HepG2 (cell line): ENCODE data around the gene ZNF213. TPM values are rescaled to one million over a fixed set of nuclear protein-coding genes. Genes with fewer than 3 reads are reported as not detected.

Experiments
- AKAP8 ChIP-seq: sonication (generic); formaldehyde crosslinking; IDR thresholded peaks from 2 replicates; pipeline ENCODE4 v1.5.1; 2020; ENCODE audit warnings: mild to moderate bottlenecking, missing genetic modification reagents
- ARNT2 ChIP-seq: sonication (generic); formaldehyde crosslinking; IDR thresholded peaks from 2 replicates; pipeline ENCODE4 v1.8.0; 2022; ENCODE audit warnings: mild to moderate bottlenecking, low read depth, missing genetic modification reagents, moderate library complexity
- CHCHD3 ChIP-seq: sonication (generic); formaldehyde crosslinking; IDR thresholded peaks from 2 replicates; pipeline ENCODE4 v1.8.0; 2022; ENCODE audit warnings: mild to moderate bottlenecking, missing genetic modification reagents, moderate library complexity
- FOXC1 ChIP-seq: sonication (generic); formaldehyde crosslinking; IDR thresholded peaks from 2 replicates; pipeline ENCODE4 v1.8.0; 2022; ENCODE audit warnings: mild to moderate bottlenecking, missing genetic modification reagents, borderline replicate concordance
- KDM5B ChIP-seq: sonication (generic); formaldehyde crosslinking; IDR thresholded peaks from 2 replicates; pipeline ENCODE4 v1.4.0; 2020; ENCODE audit warnings: missing genetic modification reagents, mild to moderate bottlenecking, borderline replicate concordance
- NR2F2 ChIP-seq: IDR thresholded peaks from 2 replicates; pipeline ENCODE4 v1.6.1; 2012; ENCODE audit warnings: low read depth, inconsistent platforms, borderline replicate concordance
- PRPF4 ChIP-seq: fragments of 200-400 bp; formaldehyde crosslinking; IDR thresholded peaks from 2 replicates; pipeline ENCODE4 v1.6.1; 2016; ENCODE audit warnings: low read length, low read depth; ENCODE audit not compliant: poor library complexity, severe bottlenecking
- SALL1 ChIP-seq: sonication (generic); formaldehyde crosslinking; IDR thresholded peaks from 2 replicates; pipeline ENCODE4 v1.8.0; 2022; ENCODE audit warnings: mild to moderate bottlenecking, missing genetic modification reagents
- TRIM22 ChIP-seq: fragments of 450-650 bp; IDR thresholded peaks from 2 replicates; pipeline ENCODE4 v1.6.1; 2017
- TSC22D2 ChIP-seq: sonication (generic); formaldehyde crosslinking; IDR thresholded peaks from 2 replicates; pipeline ENCODE4 v1.5.1; 2020; ENCODE audit warnings: missing genetic modification reagents, mild to moderate bottlenecking, borderline replicate concordance
- ZBTB26 ChIP-seq: IDR thresholded peaks from 2 replicates; pipeline ENCODE4 v1.6.1; 2016; ENCODE audit warnings: missing compliant biosample characterization, missing genetic modification reagents, borderline replicate concordance
- ZBTB42 ChIP-seq: sonication (generic); formaldehyde crosslinking; IDR thresholded peaks from 2 replicates; pipeline ENCODE4 v1.5.0; 2020; ENCODE audit warnings: mild to moderate bottlenecking, missing genetic modification reagents
- ZFP36L1 ChIP-seq: sonication (generic); formaldehyde crosslinking; IDR thresholded peaks from 2 replicates; pipeline ENCODE4 v1.8.0; 2022; ENCODE audit warnings: mild to moderate bottlenecking, missing genetic modification reagents, moderate library complexity
- ZNF354B ChIP-seq: sonication (generic); formaldehyde crosslinking; IDR thresholded peaks from 2 replicates; pipeline ENCODE4 v1.8.0; 2022; ENCODE audit warnings: mild to moderate bottlenecking, missing genetic modification reagents
- ZNF567 ChIP-seq: sonication (generic); formaldehyde crosslinking; IDR thresholded peaks from 2 replicates; pipeline ENCODE4 v1.8.1; 2023; ENCODE audit warnings: mild to moderate bottlenecking, missing genetic modification reagents, borderline replicate concordance
- ZNF691 ChIP-seq: sonication (generic); formaldehyde crosslinking; IDR thresholded peaks from 2 replicates; pipeline ENCODE4 v1.4.0; 2020; ENCODE audit warnings: missing genetic modification reagents, low read depth, mild to moderate bottlenecking, borderline replicate concordance
- ZNF780A ChIP-seq: sonication (generic); formaldehyde crosslinking; IDR thresholded peaks from 2 replicates; pipeline ENCODE4 v1.8.0; 2022; ENCODE audit warnings: mild to moderate bottlenecking, missing genetic modification reagents, moderate library complexity
- ZNF800 ChIP-seq: sonication (generic); formaldehyde crosslinking; IDR thresholded peaks from 2 replicates; pipeline ENCODE4 v1.4.0; 2020; ENCODE audit warnings: missing genetic modification reagents
- ZNF879 ChIP-seq: sonication (generic); formaldehyde crosslinking; IDR thresholded peaks from 2 replicates; pipeline ENCODE4 v1.8.1; 2023; ENCODE audit warnings: missing genetic modification reagents
- polyA plus RNA-seq, 8 experiments: library from polyadenylated mRNA; depleted of rRNA in 3 of 8; stranded (reverse) in 7 of 8; unstranded in 1 of 8; fragments of >200 nt; fragmentation: Illumina TruSeq in 4 of 8; extraction: Trizol in 4 of 8; gene quantifications; 2 replicates each; pipeline versions ENCODE4 v1.2.1 to v1.2.3, GENCODE V29; 2011 to 2016; ENCODE audit warnings: low read depth in 4 of 8, missing spikeins in 1 of 8, mixed read lengths in 1 of 8; ENCODE audit not compliant: insufficient read depth in 1 of 8
- total RNA-seq, 5 experiments: library from RNA; depleted of rRNA; stranded (reverse); fragments of >200 nt; fragmentation: Illumina TruSeq; extraction: Trizol; gene quantifications; 2 replicates each; pipeline ENCODE4 v1.2.3, GENCODE V29; 2016; ENCODE audit warnings: low read depth in 1 of 5
- TF ChIP-seq, protein P1 (sequence below): sonication (generic); formaldehyde crosslinking; IDR thresholded peaks from 2 replicates; pipeline ENCODE4 v1.4.0; 2020; ENCODE audit warnings: missing genetic modification reagents, borderline replicate concordance

Gene ZNF213
- total and polyA plus RNA-seq, 2 of the 13 experiments (the other 11 are each of a cell fraction or from before 2014, with no cell fraction given), result 0.59 to 0.97 TPM

- TF ChIP-seq TSC22D2, result no peak
- TF ChIP-seq TRIM22, result no peak
- no peak for TF ChIP-seq ZNF567 (CRISPR knock-in tag)
- TF ChIP-seq SALL1 (CRISPR knock-in tag), result 0 out of 2 replicates have a peak, but pooled peaks have one; percentile 23
- 0 out of 2 replicates have a peak, but pooled peaks have one; percentile 24 for TF ChIP-seq ZFP36L1
- TF ChIP-seq ZBTB42 (CRISPR knock-in tag), result no peak
- no peak for TF ChIP-seq AKAP8
- TF ChIP-seq ZNF780A (CRISPR knock-in tag), result no peak
- TF ChIP-seq CHCHD3 (CRISPR knock-in tag), result no peak
- no peak for TF ChIP-seq ZNF879 (CRISPR knock-in tag)
- TF ChIP-seq, protein P1, sequence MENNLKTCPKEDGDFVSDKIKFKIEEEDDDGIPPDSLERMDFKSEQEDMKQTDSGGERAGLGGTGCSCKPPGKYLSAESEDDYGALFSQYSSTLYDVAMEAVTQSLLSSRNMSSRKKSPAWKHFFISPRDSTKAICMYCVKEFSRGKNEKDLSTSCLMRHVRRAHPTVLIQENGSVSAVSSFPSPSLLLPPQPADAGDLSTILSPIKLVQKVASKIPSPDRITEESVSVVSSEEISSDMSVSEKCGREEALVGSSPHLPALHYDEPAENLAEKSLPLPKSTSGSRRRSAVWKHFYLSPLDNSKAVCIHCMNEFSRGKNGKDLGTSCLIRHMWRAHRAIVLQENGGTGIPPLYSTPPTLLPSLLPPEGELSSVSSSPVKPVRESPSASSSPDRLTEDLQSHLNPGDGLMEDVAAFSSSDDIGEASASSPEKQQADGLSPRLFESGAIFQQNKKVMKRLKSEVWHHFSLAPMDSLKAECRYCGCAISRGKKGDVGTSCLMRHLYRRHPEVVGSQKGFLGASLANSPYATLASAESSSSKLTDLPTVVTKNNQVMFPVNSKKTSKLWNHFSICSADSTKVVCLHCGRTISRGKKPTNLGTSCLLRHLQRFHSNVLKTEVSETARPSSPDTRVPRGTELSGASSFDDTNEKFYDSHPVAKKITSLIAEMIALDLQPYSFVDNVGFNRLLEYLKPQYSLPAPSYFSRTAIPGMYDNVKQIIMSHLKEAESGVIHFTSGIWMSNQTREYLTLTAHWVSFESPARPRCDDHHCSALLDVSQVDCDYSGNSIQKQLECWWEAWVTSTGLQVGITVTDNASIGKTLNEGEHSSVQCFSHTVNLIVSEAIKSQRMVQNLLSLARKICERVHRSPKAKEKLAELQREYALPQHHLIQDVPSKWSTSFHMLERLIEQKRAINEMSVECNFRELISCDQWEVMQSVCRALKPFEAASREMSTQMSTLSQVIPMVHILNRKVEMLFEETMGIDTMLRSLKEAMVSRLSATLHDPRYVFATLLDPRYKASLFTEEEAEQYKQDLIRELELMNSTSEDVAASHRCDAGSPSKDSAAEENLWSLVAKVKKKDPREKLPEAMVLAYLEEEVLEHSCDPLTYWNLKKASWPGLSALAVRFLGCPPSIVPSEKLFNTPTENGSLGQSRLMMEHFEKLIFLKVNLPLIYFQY (CRISPR knock-in tag), result no peak
- no peak for TF ChIP-seq KDM5B
- no peak for TF ChIP-seq NR2F2
- no peak for TF ChIP-seq FOXC1 (CRISPR knock-in tag)
- TF ChIP-seq ZNF800 (CRISPR knock-in tag), result no peak
- no peak for TF ChIP-seq ARNT2 (CRISPR knock-in tag)
- TF ChIP-seq ZBTB26 (CRISPR knock-in tag), result 0 out of 2 replicates have a peak, but pooled peaks have one; percentile 20
- TF ChIP-seq PRPF4, result no peak
- no peak for TF ChIP-seq ZNF691 (CRISPR knock-in tag)
- no peak for TF ChIP-seq ZNF354B
Measured at GRCh38 chr16:3131755-3132377, 3.0 kb upstream of the ZNF213 start (continued).
